NCI-H1417 (cell line): ENCODE results near the gene ATE1.
"Not testable (repeated sequence)": the region's sequence is repeated elsewhere in the genome, so short reads cannot be mapped to it uniquely, and the experiment has no call there.

Experiments used
- DNase-seq, 3 experiments: peaks; one replicate each; lab custom pipeline; 2025; lab: John Stamatoyannopoulos, UW

The ATE1 gene

DNA sequence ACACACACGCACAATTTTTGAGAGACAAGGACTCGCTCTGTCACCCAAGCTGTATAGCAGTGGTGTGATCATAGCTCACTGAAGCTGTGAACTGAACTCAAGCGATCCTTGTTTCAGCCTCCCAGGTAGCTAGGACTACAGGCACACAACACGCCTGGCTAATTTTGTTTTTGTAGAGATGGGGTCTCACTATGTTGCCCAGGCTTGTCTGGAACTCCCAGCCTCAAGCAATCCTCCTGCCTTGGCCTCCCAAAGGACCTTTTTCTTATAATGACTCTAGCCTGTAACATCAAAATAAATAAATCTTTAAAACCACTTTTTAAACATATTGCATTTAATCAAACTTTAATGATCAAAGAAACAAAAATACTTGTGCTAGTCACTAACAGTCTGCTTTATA is 188.7 kb downstream of the ATE1 start:
- DNase-seq = no peak

DNA sequence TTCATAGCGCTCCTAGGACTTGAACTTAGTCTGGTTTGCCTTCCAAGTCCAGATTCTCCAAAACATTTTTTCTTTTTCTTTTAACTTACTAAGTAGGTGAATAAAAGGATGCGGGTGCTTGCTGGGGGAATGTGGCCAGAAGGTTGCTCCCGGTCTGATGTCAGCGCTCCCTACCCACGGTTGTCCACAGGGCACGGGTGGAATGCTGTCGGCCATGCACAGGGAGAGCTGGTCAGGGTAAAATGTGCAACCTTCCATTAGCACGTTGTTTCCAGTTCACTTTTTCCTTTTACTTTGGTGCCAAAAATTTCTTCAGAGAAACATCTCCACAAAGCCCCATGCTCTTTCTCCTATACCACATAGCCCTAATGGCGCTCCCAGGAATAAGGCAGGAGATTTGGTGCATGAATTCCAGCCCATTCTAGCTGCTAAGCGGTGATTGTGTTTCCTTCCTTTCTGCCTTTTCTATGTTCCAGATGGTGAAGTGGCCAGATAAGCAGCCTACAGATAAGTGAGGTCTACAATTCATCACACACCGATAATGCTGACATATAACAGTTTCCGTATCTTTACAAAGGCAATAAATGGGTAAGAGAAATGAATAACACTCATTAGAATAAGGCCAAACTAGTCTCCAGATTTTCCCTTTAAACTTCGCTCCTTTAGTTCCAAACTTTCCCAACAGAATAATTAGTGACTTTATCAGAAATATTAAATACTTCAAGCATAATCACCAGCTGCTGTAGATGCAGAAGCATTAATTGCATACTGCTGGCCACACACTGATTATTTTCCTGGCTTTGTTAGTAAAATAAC is 191.3 kb downstream of the ATE1 start:
- no peak for DNase-seq

DNA sequence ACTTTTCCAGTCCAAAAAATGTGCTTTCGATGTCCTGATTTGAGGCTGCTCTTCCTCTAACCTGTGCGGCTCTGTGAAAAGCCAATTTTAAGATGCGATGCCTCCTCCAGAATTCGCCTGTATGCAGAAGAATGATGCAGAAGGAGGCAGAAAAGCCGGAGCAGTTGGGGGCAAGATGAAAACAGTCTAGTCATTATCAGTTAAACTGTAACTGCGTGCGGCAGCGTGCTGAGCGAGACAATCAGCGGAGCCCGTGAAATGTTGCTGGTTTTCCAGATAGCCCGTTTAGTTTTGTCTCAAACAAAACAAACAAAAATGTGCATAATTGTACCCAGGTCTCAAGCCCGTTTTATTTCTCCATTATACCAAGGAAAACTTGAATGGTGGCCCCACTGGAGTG is 192.6 kb downstream of the ATE1 start:
- DNase-seq = no peak

DNA sequence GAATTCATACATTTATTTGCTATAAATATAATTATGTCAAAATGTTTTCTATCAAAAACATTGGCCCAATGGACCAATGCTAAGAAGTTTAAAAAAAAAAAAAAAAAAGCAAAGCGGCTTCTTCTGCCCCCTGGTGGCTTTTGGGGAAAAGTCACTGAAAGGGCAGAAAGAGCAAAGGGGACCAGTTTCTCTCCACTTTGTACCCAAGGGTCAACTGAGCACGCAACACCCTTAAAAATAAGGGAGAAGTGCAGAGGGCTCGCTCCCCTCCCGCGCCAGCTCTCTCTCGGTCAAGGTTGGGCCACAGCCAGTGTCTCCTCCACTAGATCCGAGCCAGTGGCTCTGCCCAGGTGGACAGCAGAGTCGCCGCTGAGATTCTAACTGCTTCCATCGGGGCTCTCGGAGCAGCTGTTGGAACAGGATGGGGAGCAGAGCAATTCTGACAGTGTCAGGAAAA is 193.2 kb downstream of the ATE1 start:
- peak in 1 of 3 experiments; percentile 17 for DNase-seq

DNA sequence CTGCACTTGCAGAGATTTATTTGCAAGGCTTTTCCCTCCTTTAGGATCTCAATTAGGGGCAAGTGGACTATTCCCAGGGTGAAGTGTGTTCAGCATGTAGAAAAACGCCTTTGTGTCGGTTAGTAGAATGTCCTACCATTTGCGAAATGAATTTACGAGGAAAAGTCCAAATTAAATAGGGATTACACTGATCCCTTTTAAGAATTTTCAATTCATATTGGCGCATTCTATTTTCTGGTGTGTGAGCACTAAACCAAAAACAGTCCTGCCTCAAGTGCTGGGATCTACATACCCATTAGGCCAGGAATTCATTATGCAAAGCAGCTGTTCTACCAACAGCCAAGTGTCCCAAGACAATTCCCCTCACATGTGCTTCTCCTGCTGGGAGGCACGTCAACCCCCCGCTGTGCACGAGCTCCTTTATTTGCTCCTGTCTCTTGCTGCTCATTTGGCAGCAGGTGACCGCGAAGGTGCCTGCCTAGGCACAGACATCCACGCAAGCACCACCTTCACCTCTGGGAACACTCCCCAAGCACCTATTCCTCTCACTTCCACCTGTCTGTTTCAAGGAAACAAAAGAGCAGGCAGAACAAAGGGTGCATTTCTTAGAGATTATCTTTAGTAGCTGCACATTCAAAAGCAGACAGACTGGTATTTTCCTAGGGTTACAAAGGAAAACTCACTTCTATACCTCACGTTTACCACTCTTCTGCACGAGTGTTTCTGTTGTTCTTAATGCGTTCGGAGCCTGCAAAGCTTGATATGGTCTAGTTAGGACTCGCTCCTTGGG is 195.0 kb downstream of the ATE1 start:
- DNase-seq = peak; percentile 7 to 78 (median 44)

DNA sequence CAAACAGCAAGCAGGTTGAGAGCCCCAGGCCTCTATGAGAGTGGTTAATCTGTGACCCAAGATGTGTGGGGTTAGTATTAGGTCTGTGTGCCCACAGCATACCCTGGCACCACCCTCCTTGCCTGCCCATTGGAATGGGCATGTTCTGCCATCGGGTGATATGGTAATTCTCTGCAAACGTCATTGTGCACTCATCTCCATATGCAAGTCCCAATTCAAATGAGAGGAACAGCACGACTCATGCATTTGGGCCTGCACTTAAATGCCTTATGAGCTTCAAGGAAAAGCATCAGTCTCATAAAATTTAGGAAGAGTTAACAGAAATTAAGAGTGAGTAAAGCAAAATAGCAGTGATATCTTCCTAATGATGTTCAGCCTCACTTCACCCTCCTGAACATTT is 195.7 kb downstream of the ATE1 start:
- DNase-seq = no peak

DNA sequence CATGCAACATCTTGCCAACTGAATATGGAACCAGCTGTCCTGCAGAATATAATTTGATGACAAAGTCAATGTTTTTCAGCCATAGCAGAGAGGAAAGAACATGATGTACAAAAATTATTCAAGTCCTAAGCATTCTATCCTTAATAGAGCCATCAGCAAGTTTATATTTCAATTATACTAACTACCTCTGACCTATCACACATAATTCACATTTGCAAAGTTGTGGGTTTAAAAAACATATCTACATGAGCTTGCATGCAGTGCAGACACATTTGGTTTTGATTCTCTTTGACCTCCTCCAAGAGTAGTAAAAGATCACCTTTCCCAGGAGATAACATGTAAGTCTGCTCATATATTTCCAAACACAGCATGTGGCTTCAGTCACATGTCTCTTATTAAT is 203.5 kb downstream of the ATE1 start:
- no peak for DNase-seq

DNA sequence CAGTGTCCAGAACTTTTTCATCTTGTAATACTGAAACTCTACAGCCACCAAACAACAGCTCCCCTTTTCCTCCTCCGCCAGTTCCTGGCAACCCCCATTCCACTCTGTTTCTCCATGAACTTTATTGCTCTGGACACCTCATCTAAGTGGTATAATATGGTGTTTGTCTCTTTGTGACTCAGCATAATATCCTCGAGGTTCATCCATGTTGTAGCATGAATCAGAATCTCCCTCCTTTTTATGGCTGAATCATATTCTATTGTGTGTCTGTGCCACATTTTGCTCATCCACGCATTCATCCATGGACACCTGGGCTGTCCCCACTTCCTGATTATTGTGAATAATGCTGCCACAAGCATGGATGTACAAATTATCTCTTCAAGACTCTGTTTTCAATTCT is 205.2 kb downstream of the ATE1 start:
- no peak for DNase-seq

DNA sequence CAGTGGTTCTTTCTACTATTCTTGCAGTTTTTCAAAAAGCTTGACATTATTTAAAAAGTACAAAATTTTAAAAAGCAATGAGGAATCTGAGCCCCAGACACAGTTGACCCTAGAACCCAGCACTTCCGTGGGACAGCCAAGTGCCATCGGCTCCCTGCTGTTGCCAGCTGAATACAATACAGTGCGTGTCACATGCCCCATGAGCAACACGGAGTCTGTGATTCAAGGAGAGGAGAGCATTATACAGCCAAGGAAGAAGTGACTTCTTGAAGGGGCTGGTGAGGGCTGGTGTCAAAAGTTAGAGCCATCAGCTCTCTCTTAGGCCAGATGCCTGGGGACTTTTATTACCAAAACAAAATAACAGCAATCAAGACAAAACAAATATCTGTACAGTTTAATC is 206.6 kb downstream of the ATE1 start:
- no peak for DNase-seq

DNA sequence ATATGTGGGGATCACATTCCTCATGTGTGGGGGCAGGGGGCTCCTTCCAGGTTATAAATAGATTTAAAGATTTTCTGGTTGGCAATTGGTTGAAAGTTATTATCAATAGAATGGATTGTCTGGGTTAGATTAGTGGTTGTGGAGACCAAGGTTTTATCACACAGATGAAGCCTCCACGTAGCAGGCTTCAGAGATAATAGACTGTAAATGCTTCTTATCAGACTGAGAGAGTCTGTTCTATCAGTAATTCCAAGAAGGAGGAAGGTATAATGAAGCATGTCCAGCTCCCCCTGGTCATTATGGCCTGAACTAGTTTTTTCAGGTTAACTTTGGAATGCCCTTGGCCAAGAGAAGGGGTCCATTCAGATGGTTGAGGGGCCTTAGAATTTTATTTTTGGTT is 211.9 kb downstream of the ATE1 start:
- DNase-seq = no peak

DNA sequence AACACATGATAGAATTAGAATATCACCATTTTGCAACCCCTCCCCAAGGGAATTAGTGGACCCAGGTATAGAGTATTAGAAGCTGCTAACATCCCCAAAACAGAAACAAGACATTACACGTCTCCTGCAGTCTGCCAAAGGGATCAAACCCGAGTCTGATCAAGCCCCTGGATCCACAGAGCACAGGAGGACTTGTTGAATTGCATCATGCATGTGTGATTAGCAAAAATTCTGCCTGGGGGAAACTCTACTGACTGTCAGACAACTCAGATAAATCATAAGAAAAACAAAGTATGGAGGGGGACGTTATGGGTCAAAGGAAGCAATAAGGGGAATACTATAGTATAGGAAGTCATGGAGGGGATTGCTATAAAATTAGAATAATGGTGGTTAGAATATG is 212.8 kb downstream of the ATE1 start:
- no peak for DNase-seq

DNA sequence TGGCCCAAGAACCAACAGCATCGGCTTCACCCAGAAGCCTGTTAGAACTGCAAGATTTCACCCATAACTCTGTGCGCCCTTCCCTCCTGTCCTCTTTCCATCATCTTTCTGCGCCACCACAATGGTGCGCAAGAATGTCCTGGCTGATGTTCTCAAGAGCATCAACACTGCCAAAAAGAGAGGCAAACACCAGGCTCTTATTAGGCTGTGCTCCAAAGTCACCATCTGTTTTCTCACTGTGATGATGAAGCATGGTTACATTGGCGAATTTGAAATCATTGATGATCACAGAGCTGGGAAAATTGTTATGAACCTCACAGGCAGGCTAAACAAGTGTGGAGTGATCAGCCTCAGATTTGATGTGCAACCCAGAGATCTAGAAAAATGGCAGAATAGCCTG is 214.3 kb downstream of the ATE1 start:
- DNase-seq = no peak

DNA sequence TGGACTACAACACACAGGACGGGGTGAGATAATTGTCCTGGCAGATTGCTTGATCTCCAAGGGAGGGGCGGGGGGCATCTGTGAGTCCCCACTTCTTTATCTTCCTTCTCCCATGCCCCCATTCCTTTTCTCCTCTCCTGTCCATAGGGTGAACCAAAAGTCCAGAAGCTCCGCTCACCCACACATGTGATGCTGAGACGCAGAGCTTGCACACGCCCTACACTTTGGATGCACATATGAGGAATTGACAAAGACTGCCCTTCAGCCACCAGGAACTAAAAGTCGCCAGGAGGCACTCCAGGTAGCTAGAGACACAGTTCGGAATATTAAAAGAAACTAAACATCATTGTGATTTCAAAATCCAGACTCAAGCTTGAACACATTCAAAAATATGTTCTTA is 216.9 kb downstream of the ATE1 start:
- DNase-seq = no peak

DNA sequence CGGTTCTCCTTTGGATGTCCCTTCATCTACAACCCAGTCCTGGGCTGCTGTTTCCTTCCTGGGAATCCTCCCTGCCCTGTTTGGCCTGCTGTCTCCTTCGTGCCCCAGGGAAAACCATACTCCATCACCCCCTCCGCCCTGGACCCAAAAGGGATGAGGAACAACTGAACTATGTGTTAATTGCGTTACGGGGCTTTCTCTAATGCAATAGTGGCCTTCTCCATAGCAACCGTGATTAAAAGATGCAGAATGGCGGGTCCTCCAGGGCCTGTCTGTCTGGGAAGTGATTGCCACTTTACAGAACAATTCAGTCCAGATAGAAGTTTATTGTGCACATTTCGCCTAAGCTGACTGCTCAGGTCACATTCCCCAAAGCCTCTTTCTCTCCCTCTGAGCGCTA is 217.6 kb downstream of the ATE1 start:
- DNase-seq = no peak

DNA sequence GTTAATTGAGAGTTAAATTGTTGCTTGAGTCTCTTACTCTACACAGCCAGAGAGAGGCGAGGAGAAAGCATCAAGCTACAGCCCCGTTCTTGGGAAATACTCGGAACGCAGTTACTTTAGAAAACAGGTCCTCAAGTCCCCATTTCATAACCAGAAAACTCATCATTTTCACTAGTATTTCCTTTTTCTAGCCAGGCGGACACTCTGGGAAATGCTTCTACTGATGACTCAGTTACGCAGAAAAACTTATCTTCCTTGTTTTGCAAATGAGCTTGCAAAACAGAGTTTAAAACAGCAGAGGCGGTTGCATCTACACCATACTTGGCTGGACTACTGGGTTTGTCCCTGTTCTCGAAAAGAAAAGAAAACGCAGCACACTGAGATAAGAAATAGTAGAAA is 218.2 kb downstream of the ATE1 start:
- no peak for DNase-seq

DNA sequence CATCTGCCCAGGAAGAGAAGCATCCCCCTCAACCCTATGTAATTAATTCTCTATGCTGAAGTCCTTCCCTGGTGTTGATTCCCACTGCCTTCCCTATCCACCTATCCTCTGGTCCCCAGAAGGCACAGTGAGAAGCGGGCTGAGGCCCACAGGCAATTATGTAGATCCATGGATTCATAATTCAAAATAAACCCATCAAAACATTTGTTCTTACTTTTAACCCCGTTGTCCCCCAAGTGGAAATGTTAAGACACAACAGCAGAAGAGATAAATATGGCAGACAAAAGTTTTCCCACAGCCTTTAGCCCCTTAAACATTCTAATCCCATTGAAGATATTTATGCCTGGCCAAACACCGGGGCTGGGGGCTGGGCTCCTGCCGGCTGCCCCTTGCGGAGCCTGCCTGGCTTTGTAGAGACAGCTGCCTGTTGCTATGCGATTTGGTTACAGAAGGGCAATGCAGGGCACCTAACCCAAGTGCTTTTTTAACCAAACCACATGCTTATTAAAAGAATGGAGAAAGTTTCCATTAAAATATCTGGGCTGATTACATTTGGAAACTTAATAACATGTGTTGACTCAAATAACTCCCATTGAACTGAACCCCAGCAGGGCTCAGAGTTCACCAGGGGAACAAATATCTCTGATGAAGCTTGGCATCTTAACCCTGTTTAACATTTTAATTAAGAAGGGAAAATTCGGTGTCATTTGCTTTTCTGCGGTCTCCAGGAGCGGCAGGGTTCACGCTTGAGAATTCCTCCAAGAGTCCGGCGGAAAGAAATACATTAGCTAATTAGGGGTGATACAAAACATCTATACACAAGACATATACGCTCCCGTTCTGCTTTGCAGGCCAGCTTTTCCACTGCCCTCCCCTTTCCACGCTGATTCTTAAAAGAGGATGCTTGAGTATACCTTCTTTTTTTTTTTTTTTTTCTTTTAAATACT is 218.8 kb downstream of the ATE1 start:
- DNase-seq = no peak

DNA sequence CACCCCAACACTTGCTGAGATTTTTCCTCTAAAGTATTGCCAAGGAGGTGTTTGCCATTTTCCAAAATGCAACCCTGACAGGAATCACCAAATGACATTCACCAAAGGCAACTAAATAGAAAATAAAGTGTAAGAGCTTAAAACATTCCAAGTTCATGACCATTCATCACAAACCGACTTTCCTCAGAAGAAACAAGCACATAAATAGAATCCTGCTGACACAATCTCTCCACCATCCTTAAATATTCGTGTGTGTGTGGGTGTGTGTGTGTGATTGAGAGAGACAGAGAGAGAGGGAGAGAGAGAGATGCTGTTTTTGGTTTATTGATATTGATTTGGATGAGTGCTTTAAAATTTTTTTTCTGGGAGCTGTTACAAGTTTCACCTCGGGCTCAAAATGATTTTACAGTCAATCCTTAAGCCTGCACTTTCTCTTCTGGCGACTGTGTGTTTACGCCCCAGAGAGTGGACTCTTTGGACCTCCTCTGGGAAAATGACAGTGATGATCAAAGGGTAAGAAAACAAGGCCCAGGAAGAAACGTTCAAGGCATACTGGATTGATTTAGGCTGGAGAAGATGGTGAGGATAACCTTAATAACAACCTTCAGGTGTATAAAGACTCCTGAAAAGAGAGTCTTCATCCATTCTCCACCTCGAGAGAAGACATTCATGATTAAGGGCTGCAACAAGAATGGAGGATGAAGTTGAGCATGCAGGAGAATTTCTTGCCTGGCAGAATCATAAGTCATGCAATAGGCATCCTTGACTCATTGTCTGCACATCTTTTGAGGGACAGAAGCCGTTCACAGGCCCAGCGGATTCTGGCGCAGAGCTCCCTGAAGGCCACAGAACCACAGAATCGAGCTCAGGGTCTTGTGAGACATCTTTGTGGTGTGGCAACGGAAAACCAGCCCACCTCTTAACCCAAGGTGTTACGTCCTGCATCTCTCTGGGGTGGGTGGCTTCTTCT is 225.2 kb downstream of the ATE1 start:
- no peak for DNase-seq

DNA sequence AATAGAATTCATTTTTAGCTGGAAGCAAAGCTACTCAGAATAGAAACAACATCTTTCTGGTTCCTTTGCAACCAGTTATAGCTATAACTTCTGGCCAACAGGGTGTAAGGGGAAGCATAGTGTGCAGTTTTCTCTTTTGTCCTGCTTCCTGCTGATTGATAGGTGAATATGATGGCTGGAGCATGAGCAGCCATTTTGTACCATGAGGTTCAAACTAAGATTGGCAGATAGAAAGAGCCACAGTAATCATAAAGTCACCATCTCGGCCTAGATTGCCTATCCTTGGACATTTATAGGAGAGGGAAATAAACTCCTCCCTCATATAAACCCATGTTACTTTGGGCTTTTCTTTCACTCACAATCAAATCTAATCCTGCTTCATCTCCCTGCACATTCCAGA is 227.4 kb downstream of the ATE1 start:
- no peak for DNase-seq

DNA sequence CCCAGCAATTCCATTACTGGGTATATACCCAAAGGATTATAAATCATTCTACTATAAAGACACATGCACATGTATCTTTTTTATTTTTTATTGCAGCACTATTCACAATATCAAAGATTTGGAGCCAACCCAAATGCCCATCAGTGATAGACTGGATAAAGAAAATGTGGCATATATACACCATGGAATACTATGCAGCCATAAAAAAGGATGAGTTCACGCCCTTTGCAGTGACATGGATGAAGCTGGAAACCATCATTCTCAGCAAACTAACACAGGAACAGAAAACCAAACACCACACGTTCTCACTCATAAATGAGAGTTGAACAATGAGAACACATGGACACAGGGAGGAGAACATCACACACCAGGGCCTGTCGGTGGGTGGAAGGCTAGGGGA is 228.1 kb downstream of the ATE1 start:
- not testable (repeated sequence) for DNase-seq

DNA sequence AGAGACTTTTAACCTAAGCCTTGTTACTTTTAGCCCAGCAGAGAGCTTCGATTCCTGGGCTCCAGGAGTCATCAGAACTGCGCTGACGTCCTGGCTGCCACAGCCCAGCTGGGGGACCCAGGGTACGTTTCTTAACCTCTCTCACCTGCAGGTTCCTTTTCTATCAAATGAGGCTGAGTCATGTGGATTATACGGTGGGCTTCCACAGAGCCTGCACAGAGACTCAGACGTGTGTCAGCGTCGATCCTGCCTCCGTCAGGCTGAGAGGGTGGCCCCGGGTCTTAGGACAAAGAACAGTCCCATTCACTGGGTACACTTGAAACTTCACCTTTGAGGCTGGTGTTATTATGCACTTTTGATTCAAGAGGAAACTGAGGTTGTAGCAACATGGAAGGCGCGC is 228.9 kb downstream of the ATE1 start:
- no peak for DNase-seq

DNA sequence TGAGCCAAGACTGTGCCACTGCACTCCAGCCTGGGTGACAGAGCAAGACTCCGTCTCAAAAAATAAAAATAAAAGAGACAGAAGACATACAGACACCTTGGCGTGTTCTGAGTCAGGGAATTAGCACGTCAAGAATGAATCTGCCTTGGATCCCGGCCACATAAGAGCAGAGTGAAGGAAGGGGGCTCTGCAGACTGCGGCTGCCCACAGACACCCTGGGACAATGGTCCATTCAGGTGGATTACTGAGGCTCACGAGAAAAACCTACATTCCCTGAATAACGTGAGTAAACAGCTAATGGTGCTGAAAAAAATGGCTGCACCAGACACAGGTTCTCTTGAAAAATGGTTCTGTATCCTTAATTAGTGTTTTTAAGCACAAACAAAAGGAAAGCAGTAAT is 229.5 kb downstream of the ATE1 start:
- DNase-seq = no peak
